GM18861 (cell line): ENCODE data around the gene MYRFL.
A peak's percentile ranks its signal among the peaks of the same experiment; 100 is the strongest.

ENCODE experiments used
- ATAC-seq: cut with Tn5 transposase; IDR thresholded peaks from one replicate; pipeline ENCODE4 v1.9.1; 2021; ENCODE audit not compliant: unreplicated experiment

MYRFL gene

DNA sequence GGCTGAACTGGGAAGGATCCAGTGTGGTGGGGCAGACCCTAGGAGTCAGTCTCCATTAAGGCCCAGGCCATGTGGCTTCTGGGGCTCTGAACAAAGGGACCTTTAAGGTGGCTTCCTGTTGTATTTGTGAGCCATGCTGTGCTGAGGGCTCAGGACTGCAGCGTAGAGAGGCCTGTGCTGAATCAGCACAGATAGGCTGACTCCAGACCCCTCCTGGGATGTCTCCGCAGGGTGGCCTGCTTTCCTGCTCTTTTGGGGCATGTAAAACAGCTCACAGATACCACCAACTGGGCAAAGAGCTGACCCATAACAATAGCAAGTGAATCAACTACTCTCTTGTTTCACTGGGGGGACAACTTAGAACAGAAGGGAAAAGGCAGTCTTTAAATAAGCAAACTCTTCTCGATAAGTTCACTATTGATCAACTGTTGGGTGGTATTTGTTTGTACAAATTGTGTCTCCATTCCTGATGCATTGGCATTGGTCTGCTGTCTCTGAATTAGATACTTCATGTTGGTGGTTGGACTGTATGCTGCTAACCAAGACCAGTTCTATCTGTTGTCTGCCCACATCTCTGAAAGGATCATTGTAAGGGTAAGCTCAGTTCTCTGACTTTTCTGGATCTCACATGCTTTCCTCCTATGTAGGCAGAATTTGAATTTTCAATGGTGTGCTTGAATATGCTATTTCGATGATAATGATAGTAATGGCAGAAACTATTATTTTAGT, 71.8 kb downstream of the MYRFL start:
- ATAC-seq = no peak

DNA sequence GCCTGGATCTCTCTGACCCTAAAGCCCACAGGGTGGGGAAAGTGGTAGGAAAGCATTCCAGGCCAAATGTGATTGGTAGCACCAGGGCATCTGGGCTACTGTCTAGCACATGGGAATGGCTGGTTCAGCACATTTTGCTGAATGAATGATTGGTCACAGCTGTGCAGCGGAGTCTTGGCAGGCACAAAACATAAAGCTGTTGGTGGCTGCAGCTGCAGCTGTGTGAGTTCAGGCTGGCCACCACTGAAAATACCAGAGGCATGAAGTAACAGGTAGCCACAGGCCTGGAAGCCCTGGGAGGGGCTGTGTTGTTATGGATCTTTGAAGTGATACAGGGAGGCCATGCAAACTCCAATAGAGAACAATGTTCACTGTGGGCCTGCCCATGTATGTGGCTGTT, 72.7 kb downstream of the MYRFL start:
- ATAC-seq = no peak

DNA sequence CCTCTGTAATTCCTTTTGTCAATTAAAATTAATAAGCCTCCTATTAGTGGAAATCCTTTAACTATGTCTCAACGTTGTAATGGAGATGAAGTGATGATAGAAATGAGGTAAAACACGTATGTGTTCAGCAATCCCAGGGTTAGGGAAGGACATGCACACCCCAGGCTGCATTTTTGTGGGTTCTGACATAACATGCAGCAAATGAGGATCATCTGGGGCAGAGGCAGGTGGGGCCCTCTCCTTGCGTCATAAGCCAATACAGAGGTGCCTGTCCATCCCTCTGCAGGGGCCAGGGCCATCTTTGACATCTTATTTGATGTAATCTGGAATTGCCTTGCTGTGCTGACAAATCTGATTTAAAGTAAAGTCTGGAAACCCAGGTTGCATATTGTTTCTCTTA, 73.2 kb downstream of the MYRFL start:
- no peak for ATAC-seq

DNA sequence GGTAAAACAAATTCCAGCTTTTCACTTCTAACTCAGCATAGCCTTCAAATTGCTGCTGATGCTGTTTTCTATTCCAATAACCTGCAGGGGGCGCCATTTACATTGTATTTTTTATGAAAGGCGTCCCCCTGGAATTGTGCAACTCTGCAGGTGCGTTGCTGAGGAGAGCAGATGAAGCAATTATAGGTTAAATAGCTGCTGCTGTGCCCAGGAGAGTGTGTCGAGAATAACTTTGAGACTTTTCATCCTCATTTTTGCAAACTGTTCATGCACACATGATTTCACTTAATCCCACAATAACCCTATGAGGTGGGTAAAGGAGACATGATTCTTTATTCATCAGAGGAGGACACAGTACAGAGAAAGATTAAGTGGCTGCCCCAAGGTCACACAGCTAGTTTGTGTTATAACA, 75.7 kb downstream of the MYRFL start:
- peak; percentile 70 for ATAC-seq

DNA sequence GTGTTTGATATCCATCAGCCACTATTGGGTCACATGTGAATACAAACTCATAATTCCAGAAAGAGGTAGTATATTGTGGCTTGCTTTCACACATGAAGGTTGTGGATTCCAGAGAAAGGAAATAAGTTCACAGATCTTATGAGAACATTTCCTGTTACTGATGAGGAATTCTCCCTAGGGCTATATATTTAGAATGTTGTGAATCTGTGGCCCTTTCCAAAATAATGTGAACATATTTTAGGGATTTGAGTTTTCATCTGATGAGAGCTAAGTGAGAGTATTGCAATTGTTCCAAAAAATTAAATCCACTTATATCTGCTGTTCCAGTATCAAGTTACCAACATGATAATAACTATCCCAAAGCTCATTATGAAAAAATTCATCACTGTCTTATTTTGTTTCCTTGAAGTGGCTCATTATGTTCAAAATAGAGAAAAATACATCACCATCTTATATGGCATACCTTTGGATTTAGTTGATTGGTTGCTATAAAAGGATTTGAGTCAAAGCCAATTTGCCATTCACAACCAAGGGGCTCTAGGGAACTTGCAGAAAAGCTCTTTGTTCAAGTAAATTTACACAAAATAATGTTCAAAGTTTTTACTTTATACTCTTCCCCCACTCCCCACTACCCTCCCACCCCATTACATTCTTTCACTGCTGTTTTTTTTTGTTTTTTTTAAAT, 76.3 kb downstream of the MYRFL start:
- ATAC-seq = no peak

DNA sequence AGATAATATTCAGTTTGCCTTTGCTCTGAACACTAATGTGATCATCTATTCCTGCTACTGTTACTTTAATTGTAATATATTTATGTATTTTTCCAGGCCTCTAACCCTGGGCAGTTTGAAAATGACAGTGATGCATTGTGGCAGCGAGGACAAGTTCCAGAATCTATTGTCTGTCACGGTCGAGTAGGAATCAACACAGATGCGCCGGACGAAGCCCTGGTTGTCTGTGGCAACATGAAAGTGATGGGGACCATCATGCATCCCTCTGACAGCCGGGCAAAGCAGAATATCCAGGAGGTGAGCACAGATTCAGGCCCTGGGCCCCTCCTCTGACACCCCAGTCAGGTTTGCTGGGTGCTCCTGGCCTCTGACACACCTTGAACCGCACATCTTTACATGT, 78.5 kb downstream of the MYRFL start:
- ATAC-seq = no peak

DNA sequence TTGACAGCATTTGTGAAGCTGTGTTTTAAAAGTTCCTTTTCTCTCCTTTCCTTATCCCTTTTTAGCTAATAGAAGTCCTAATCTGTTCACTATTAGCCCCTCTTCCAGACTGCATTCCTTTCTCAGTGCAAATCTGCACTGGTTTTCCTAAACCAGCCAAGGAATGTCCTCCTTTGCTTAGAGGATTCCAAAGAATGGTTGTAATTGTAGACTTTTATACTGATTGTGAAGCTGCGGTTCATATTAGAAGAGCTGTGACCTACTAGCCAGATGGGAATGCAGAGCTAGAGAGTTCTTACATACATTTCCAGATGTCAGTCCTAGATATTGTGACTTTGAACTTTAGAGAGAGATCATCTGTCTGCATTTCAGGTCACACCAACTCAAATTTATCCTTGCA, 79.8 kb downstream of the MYRFL start:
- no peak for ATAC-seq

DNA sequence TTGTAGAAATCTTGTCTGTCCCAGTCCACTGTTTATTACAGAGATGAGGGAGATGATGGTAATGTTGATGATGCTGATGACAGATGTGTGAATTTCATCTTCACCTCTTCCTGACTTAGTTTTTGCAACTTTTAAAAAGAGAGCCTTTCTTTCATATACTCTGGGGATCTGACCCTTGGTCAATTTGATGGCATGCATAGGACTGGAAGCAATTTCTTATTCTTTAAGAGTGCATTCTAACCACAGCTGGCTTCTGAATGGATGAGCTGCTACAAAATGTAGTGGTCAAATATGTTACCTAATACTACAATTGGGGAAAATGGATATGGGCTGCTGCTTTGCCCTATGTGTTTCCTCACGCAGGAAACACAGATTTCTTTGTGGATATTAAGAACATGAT, 80.8 kb downstream of the MYRFL start:
- ATAC-seq = no peak

DNA sequence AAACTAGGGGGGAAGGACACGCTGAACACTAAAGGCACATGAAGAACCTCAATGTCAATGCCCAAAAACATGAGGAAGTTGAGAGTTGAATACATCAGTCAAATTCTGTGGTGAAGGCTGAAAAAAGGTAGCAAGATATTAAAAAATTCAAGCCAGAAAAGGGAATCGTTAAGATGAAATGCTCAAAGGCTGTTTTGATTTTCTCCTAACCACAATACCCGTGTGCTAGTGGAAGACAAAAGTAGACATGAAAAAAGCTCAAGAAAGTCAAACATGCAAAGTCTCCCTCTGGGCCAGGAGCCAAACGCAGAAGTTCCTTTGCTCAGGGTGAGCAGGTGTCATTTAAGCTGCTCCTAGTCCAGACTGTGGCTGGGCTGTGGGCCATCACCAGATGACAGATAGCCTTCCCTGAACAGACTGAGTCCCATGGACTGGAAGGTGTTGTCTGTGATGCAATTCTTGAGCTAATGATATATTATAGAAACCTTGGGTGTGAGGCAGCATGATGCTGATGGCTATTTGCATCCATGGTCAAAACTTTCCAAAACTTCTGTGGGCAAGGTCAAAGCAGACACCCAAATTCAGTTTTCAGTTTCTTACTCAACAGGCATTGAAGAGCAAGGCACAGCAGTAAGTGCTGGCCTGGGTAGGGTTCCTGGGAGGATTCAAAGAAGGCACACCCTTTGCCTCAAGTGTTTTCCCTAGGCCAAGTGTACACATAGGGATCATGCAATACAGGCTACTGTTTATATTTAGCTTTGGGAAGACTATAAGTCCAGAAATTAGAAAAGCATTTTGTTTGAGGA, 81.6 kb downstream of the MYRFL start:
- ATAC-seq = peak; percentile 92

DNA sequence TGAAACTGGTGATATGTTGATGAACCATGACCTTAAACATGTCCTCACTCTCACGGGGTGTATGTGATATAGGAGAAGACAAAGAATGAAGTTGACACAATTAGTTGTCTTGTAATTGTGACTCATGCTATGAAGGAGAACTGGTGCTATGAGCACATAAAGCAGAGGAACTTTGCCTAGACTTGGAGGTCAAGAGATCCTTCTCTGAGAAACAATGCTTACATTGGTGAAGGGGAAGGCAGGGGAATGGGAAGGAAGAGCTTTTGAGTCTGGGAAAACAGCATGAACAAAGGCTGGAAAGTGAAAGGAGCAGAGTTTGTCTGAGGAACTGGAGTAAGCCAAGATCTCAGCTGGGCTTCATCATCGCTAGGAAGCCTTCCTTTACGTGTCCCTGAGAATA, 83.2 kb downstream of the MYRFL start:
- no peak for ATAC-seq

DNA sequence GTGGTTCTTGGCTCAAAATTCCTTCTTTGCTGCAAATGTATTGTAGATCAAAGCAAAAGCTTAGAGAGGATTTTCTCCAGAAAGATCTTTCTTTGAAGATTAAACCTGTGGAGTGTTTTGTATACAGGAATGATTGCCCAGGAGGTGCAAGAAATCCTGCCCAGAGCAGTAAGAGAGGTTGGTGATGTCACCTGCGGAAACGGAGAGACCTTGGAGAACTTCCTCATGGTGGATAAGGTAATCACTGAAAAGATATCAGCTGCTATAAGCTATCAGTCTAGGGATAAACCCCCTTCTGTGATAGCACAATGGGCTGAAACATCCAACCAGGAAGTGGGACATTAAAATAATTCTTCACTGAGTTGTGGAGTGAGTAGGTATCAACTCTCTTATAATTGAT, 85.7 kb downstream of the MYRFL start:
- no peak for ATAC-seq

DNA sequence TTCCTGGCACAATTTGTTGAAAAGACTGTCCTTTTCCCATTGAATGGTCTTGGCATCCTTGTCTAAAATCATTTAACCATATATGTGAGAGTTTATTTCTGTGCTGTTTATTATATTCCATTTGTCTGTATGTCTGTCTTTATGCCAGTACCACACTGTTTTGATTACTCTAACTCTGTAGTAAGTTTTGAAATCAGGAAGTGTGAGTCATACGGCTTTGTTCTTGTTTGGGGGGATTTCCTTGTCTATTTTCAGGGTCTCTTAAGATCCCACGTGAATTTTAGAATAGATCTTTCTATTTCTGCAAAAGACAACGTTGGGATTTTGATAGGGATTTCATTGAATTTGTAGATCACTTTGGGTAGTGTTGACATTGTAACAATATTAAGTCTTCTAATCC, 88.5 kb downstream of the MYRFL start:
- no peak for ATAC-seq

DNA sequence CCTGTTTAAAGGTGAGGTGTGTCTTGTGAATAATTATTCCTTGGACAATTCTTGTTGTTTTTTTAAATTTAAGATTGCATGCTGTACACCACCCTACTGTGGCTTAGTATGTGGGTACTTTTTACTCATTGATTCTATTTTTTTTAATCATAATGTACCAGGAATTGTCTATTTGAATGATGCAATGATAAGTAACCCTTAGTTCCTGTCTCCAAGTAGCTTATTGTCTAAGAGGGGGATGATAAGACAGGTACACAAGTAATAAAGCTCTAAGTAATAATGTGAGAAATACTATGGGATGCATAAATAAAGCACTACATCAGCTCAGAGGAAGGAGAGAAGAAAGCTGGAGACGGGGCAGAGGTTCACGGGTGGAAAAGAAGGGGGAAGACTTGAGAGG, 90.9 kb downstream of the MYRFL start:
- no peak for ATAC-seq

DNA sequence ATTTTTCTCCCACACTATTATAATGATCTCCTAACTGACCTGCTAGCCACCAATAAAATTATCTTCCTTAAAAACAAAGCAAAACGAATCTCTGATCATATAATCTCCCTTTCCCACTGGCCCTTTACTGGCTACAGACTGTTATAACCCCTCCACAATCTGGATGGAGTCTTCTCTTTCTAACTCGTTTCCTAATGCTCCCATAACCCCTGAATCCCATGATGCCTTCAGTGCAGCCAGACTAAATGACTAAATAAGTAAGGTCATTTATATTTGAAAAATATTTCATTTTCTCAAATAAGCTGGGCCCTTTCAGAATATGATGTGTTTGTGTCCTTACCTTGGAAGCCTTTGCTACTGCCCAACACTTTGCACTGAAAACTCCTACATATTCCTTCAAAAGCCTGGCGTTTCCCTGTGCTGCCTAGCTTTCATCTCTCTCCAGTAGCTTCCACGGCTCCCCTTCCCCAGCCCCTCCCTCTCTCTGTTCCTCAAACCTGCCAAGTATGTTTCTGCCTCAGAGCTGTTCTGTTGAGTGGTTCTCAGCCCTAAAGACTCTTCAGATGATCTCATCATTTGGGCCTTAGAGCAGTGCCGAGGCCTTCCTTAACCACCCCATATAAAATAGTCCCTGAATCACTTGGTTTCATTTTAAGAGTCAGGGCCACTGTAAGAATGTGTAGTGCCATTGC, 91.7 kb downstream of the MYRFL start:
- ATAC-seq = no peak

DNA sequence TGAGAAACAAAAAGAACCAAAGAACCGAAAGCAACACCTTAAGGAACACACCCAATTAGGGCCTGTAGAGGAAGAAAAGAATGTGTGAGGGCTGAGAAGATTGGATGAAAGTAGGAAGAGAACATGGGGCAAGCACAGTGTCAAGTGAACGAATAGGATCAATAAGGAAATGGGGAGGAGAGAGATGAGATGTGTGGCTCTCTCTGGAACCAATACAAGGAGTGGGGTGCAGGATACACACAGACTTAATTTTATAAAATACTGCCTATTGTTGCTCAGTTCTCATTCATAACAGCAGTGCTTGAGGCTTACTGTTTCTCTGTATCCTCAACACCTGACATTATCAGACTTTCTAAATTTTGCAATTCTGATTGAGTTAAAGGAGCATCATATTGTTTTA, 93.3 kb downstream of the MYRFL start:
- ATAC-seq = no peak

DNA sequence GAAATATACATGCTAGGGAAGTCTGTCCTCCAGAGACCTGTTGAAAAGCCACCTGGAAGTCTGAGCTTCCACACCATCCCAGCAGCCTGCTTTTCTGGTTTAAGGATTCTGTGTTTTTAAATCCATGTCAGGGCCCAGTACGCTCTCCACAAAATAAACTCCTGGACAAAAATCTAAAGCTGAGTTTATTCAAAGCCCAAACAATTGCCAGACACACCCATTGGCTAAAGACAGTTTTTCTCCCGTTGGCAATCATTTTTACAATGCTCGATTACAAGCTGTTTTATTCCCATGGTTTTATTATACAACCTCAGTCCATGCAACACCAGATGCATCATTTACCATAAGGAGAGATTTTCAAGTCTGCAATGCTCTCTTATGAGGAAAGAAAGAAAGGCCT, 94.5 kb downstream of the MYRFL start:
- no peak for ATAC-seq

DNA sequence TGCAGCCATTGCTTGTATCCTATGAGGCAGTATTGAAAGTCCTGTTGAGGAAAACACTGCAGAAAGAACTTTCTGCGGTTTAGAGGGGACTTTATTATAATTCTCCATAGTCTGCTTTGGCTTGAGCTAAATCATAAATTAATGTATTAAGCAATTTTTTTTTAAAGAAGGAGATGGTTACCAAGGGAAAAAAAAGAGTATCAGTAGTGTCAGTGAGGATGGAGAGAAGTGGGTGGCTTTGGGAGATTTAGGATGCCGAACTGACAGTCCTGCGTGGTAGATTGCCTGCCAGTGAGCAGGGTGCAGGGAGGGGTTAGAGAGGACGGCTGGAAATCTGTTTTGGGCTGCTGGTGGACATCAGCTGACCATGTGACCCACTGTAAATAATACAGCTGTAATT, 96.8 kb downstream of the MYRFL start:
- ATAC-seq = no peak

DNA sequence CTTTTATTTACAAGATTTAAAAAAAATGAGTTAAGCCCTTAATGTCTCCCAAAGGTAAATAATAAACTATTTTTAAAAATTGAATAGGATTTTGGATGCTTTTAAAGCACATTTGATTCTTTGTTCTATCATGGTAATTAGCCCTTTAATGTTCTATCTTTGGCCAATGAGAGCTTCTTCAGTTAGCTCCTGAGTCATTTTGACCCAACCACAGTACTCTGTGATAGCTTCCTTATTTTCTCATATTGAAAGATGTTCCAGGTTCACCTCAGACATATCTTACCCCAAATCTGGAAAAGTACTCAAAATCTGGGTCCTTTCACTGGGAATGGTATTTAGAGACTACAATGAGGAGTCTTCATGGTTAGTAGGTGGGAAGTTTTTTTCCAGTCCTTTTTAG, 98.0 kb downstream of the MYRFL start:
- ATAC-seq = no peak

DNA sequence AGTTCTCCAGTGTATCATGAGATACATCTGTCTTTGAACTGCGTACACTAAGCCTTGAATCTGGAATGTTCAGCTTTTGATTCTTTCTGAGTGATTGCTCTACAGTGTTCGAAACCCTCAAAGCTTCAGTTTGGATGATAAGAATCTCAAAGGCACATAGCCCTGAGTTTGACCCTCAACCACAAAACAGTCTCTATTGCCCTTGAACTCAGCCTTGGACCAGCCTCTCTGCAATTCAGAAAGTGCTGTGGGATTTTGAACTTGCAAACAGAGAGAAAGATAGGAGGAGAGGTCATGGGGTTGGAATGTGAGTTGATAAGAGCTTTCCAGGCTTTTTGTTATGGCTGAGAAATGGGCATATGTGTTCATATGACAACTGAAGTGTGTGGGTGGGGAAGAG, 100.3 kb downstream of the MYRFL start:
- ATAC-seq = no peak

DNA sequence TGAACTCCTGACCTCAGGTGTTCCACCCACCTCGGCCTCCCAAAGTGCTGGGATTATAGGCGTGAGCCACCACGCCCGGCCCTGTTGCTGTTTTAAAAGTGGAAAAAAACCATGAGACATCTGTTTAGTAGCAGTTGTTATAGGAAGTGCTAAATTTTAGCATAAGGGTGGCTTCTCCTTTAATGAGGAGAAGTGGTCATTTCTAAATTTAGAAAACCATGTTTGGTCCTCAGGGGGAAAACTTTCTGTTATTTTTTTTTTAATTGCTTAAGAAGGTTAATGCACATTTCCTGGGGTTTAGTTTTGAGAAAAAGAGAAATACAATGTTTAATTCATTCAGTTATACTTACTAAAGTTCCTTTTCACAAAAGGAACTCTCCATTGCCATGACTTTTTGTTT, 102.1 kb downstream of the MYRFL start:
- ATAC-seq = no peak

DNA sequence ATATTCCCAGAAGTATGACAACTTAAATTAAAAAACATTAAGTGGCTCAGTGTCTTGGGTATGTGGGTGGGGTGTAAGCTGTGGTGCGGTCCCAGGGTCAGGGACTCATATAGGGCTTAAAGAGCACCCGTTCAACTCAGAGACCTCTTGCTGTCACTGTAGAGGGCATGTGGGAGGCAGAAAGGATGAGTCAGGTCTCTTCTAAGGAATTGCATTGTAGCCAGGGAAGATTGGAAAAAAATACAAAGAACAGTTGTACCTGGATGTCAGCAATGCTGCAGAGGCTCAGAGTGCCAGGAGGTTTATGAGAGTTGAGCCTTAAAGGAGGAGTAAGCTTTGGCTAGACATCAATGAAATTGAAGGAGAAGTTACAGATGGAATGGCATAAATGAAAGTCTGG, 104.1 kb downstream of the MYRFL start:
- no peak for ATAC-seq

DNA sequence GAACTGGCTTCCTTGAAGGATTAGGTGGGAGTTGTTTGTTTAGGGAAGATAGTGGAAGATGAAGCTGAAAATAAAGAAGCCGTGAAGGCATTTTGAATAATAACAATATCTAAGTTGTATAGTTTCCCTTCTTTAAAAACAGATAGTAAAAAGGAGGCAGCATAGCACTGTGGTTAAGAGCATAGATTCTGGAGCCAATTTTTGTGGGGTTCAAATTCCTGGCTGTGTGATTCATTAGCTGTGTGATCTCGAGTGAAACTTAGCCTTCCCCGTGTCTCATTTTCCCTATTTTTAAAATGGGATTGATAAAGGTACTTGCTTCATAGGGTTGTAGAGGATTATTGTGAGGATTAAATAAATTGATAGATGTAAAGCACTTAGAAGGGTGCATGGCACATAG, 104.5 kb downstream of the MYRFL start:
- no peak for ATAC-seq
